WTC11 (cell line): Measurements from ENCODE around the gene SMYD3. TPM values are rescaled to one million over a fixed set of nuclear protein-coding genes. Genes with fewer than 3 reads are reported as not detected.

Experiments used
- ATAC-seq: fragments of 200-7000 bp; cut with Tn5 transposase; 2 replicates; pipeline ENCODE4 v1.10.0; 2021; ENCODE audit warnings: mild to moderate bottlenecking, moderate library complexity
- CTCF ChIA-PET: fragments of 300-600 bp; sonication (Branson Sonifier 250); formaldehyde crosslinking; loops from one replicate; lab custom pipeline; 2021; ENCODE audit warnings: antibody characterized with exemption; lab: Charles Lee
- POLR2A ChIA-PET: fragments of 350-600 bp; sonication (Branson Sonifier 250); formaldehyde crosslinking; loops from one replicate; lab custom pipeline; 2021; ENCODE audit warnings: antibody characterized with exemption; lab: Charles Lee
- DNase-seq: peaks from one replicate; pipeline ENCODE4 v3.0.0; 2021; ENCODE audit warnings: low spot score
- H3K27ac Mint-ChIP-seq: 2 replicates; pipeline ENCODE4 v1.8.0; 2021; ENCODE audit warnings: mixed read lengths
- H3K27me3 Mint-ChIP-seq: 2 replicates; pipeline ENCODE4 v1.8.0; 2021; ENCODE audit warnings: low read depth, mild to moderate bottlenecking, moderate library complexity, mixed read lengths
- H3K36me3 Mint-ChIP-seq: 2 replicates; pipeline ENCODE4 v1.8.0; 2021; ENCODE audit warnings: mixed read lengths
- H3K4me1 Mint-ChIP-seq: 2 replicates; pipeline ENCODE4 v1.8.0; 2022; ENCODE audit warnings: mixed read lengths
- H3K4me3 Mint-ChIP-seq: 2 replicates; pipeline ENCODE4 v1.8.0; 2021; ENCODE audit warnings: mild to moderate bottlenecking, moderate library complexity, mixed read lengths
- H3K9me3 Mint-ChIP-seq: 2 replicates; pipeline ENCODE4 v1.8.0; 2021; ENCODE audit warnings: mixed read lengths
- ATF2 ChIP-seq: sonication (generic); formaldehyde crosslinking; IDR thresholded peaks from 2 replicates; pipeline ENCODE4 v1.8.1; 2022; ENCODE audit warnings: low read depth, missing genetic modification reagents, borderline replicate concordance
- CBFB ChIP-seq: sonication (generic); formaldehyde crosslinking; IDR thresholded peaks from 2 replicates; pipeline ENCODE4 v1.8.1; 2022; ENCODE audit warnings: mild to moderate bottlenecking, low read depth, missing genetic modification reagents
- CREB1 ChIP-seq: sonication (generic); formaldehyde crosslinking; IDR thresholded peaks from 2 replicates; pipeline ENCODE4 v1.8.0; 2023; ENCODE audit warnings: mild to moderate bottlenecking, missing genetic modification reagents
- E2F4 ChIP-seq: sonication (generic); formaldehyde crosslinking; IDR thresholded peaks from 2 replicates; pipeline ENCODE4 v1.8.1; 2022; ENCODE audit warnings: low read depth, mild to moderate bottlenecking, moderate library complexity, missing genetic modification reagents, borderline replicate concordance
- FOXP1 ChIP-seq: sonication (generic); formaldehyde crosslinking; IDR thresholded peaks from 2 replicates; pipeline ENCODE4 v1.8.0; 2022; ENCODE audit warnings: missing genetic modification reagents, mild to moderate bottlenecking, moderate library complexity, borderline replicate concordance
- FOXP4 ChIP-seq: sonication (generic); formaldehyde crosslinking; IDR thresholded peaks from 2 replicates; pipeline ENCODE4 v1.8.0; 2022; ENCODE audit warnings: mild to moderate bottlenecking, missing genetic modification reagents
- GABPB1 ChIP-seq: sonication (generic); formaldehyde crosslinking; IDR thresholded peaks from 2 replicates; pipeline ENCODE4 v1.8.1; 2023; ENCODE audit warnings: mild to moderate bottlenecking, missing genetic modification reagents
- HMGXB4 ChIP-seq: sonication (generic); formaldehyde crosslinking; IDR thresholded peaks from 2 replicates; pipeline ENCODE4 v1.8.1; 2023; ENCODE audit warnings: mild to moderate bottlenecking, moderate library complexity, missing genetic modification reagents
- JAZF1 ChIP-seq: fragments of 250-450 bp; sonication (Bioruptor Pico); IDR thresholded peaks from 2 replicates; pipeline ENCODE4 v1.9.0; 2021; ENCODE audit warnings: moderate library complexity, mild to moderate bottlenecking, inconsistent platforms
- JUN ChIP-seq: sonication (generic); formaldehyde crosslinking; IDR thresholded peaks from 2 replicates; pipeline ENCODE4 v1.8.0; 2023; ENCODE audit warnings: mild to moderate bottlenecking, missing genetic modification reagents
- KAT7 ChIP-seq: sonication (generic); formaldehyde crosslinking; IDR thresholded peaks from 2 replicates; pipeline ENCODE4 v1.8.1; 2023; ENCODE audit warnings: missing genetic modification reagents, mild to moderate bottlenecking, borderline replicate concordance
- MYBL2 ChIP-seq: sonication (generic); formaldehyde crosslinking; IDR thresholded peaks from 2 replicates; pipeline ENCODE4 v1.8.1; 2023; ENCODE audit warnings: mild to moderate bottlenecking, moderate library complexity, missing genetic modification reagents
- NFE2L1 ChIP-seq: sonication (generic); formaldehyde crosslinking; IDR thresholded peaks from 2 replicates; pipeline ENCODE4 v1.8.1; 2023; ENCODE audit warnings: missing genetic modification reagents
- NR1H2 ChIP-seq: sonication (generic); formaldehyde crosslinking; IDR thresholded peaks from 2 replicates; pipeline ENCODE4 v1.9.0; 2021; ENCODE audit warnings: mild to moderate bottlenecking, moderate library complexity, missing genetic modification reagents
- SP1 ChIP-seq: sonication (generic); formaldehyde crosslinking; conservative IDR thresholded peaks from 2 replicates; pipeline ENCODE4 v1.8.1; 2022; ENCODE audit warnings: missing genetic modification reagents
- TCF7 ChIP-seq: sonication (generic); formaldehyde crosslinking; IDR thresholded peaks from 2 replicates; pipeline ENCODE4 v1.8.0; 2022; ENCODE audit warnings: mild to moderate bottlenecking, low read depth, missing genetic modification reagents, moderate library complexity
- USF2 ChIP-seq: sonication (generic); formaldehyde crosslinking; IDR thresholded peaks from 2 replicates; pipeline ENCODE4 v1.8.1; 2023; ENCODE audit warnings: mild to moderate bottlenecking, missing genetic modification reagents, moderate library complexity
- ZBTB21 ChIP-seq: sonication (generic); formaldehyde crosslinking; IDR thresholded peaks from 2 replicates; pipeline ENCODE4 v1.8.1; 2023; ENCODE audit warnings: mild to moderate bottlenecking, missing genetic modification reagents, borderline replicate concordance
- ZMAT4 ChIP-seq: fragments of 250-450 bp; sonication (Bioruptor Pico); IDR thresholded peaks from 2 replicates; pipeline ENCODE4 v1.9.0; 2021; ENCODE audit warnings: mild to moderate bottlenecking
- ZNF263 ChIP-seq: sonication (generic); formaldehyde crosslinking; IDR thresholded peaks from 2 replicates; pipeline ENCODE4 v1.8.1; 2022; ENCODE audit warnings: low read depth, mild to moderate bottlenecking, moderate library complexity, missing genetic modification reagents
- ZNF281 ChIP-seq: sonication (generic); formaldehyde crosslinking; IDR thresholded peaks from 2 replicates; pipeline ENCODE4 v1.8.0; 2023; ENCODE audit warnings: mild to moderate bottlenecking, missing genetic modification reagents
- ZNF396 ChIP-seq: fragments of 250-450 bp; sonication (Bioruptor Pico); IDR thresholded peaks from 2 replicates; pipeline ENCODE4 v1.8.0; 2021; ENCODE audit warnings: mild to moderate bottlenecking, moderate library complexity, borderline replicate concordance
- ZNF671 ChIP-seq: fragments of 250-450 bp; sonication (Bioruptor Pico); IDR thresholded peaks from 2 replicates; pipeline ENCODE4 v1.8.0; 2021; ENCODE audit warnings: mild to moderate bottlenecking
- total RNA-seq: library from RNA; stranded (reverse); gene quantifications from 3 replicates; pipeline ENCODE4 v1.2.3, GENCODE V29; 2021

SMYD3 gene
- total RNA-seq, 1 experiment from 2014 or later, result 21.4 TPM

GRCh38 chr1:246338546-246338945, 168.5 kb downstream of the SMYD3 start:
- Mint-ChIP-seq H3K9me3 (no peaks in the 10 kb centered on the region), H3K27ac (no peak overlapping the region), H3K4me1 (no peaks in the 10 kb centered on the region), H3K27me3 (no peaks in the 10 kb centered on the region), H3K4me3 (no peak overlapping the region), H3K36me3 (no peaks in the 10 kb centered on the region)
- POLR2A ChIA-PET, result no interaction called here
- no peak for DNase-seq
- ATAC-seq, result no peak
- TF ChIP-seq NFE2L1 (no peak), CBFB (CRISPR knock-in tag) (no peak), JUN (CRISPR knock-in tag) (no peak), ZNF281 (no peak), ZNF396 (CRISPR knock-in tag) (no peak), FOXP1 (no peak), USF2 (no peak), GABPB1 (CRISPR knock-in tag) (no peak), ZMAT4 (CRISPR knock-in tag) (no peak), HMGXB4 (CRISPR knock-in tag) (no peak), ZNF671 (CRISPR knock-in tag) (no peak), SP1 (no peak), ZBTB21 (CRISPR knock-in tag) (no peak)
- CTCF ChIA-PET, result no interaction called here

- Mint-ChIP-seq H3K36me3 (no peaks in the 10 kb centered on the region), H3K9me3 (no peaks in the 10 kb centered on the region), H3K27ac (no peak overlapping the region), H3K4me3 (no peak overlapping the region), H3K27me3 (no peaks in the 10 kb centered on the region), H3K4me1 (no peaks in the 10 kb centered on the region)
- DNase-seq, result no peak
- ChIA-PET CTCF (no interaction called here), POLR2A (no interaction called here)
- ATAC-seq, result no peak
- TF ChIP-seq ATF2 (CRISPR knock-in tag) (no peak), NR1H2 (CRISPR knock-in tag) (no peak), E2F4 (CRISPR knock-in tag) (no peak), JAZF1 (CRISPR knock-in tag) (no peak), TCF7 (CRISPR knock-in tag) (no peak), HMGXB4 (CRISPR knock-in tag) (no peak), FOXP4 (CRISPR knock-in tag) (no peak), ZNF263 (CRISPR knock-in tag) (no peak), CREB1 (CRISPR knock-in tag) (no peak), KAT7 (CRISPR knock-in tag) (no peak), MYBL2 (CRISPR knock-in tag) (no peak)
Measured at GRCh38 chr1:246338098-246338497, 169.0 kb downstream of the SMYD3 start.
